HL-60/S4 (cell line): ENCODE data around the gene CTNS.
"Not testable (repeated sequence)": the region's sequence is repeated elsewhere in the genome, so short reads cannot be mapped to it uniquely, and the experiment has no call there.

ENCODE experiments used
- in situ Hi-C: fragments of 300-500 bp; cut with MboI; formaldehyde crosslinking; loops from 2 replicates; pipeline ENCODE4 v1.14.3; 2022; ENCODE audit warnings: low sequenced_read_pairs

Gene CTNS

GRCh38 chr17:3681565-3681964, 45.0 kb downstream of the CTNS start:
- in situ Hi-C loops: no loop called here

GRCh38 chr17:3682033-3682432, 45.5 kb downstream of the CTNS start:
- in situ Hi-C loops: no loop called here

- in situ Hi-C loops: no loop called here
Measured at GRCh38 chr17:3683054-3683511, 46.5 kb downstream of the CTNS start.

DNA sequence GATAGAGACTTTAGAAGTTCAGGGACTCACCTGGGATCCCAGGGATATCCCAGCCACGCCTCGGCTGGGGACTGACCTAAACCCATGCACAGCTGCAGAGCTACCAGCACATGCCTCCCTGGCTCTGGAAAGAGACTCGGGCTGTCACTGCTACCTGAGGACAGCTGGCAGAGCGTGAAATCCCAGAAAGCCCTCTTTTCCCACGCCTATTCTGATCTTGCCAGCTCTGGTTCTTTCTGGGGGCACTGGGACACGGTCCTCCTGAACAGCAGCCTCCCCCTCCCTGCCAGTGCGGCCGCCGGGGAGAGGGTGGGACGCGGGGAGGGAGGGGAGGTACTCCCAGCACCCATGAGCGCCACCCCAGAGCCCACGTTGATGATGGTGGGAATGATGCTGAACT, 48.6 kb downstream of the CTNS start:
- in situ Hi-C loops: no loop called here

DNA sequence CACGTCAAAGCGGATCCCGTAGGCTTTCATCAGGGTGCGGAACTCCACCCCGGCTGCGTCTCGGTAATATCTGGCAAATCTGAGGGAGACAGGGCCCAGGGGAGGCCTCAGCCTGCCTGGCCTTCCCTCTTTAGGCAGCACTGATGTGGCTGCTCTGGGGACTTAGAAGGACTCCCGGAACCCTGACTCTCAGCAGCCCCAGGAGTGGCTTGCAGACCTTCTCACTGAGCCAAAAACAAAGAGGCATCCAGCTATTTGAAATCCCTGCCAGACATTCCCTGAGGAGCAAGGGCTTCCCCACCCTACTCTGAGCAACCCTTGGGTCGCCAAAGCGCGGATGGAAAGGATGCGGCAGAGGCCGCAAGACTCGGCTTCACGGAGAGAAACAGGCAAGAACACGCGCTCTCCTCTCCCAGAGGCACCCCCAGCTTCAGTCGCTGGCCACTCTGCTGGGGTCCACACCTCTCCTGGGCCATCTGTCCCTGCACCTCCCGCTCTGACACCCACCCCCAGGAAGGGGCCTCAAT, 51.5 kb downstream of the CTNS start:
- in situ Hi-C loops: no loop called here

GRCh38 chr17:3688852-3689261, 52.3 kb downstream of the CTNS start:
- in situ Hi-C loops: no loop called here

DNA sequence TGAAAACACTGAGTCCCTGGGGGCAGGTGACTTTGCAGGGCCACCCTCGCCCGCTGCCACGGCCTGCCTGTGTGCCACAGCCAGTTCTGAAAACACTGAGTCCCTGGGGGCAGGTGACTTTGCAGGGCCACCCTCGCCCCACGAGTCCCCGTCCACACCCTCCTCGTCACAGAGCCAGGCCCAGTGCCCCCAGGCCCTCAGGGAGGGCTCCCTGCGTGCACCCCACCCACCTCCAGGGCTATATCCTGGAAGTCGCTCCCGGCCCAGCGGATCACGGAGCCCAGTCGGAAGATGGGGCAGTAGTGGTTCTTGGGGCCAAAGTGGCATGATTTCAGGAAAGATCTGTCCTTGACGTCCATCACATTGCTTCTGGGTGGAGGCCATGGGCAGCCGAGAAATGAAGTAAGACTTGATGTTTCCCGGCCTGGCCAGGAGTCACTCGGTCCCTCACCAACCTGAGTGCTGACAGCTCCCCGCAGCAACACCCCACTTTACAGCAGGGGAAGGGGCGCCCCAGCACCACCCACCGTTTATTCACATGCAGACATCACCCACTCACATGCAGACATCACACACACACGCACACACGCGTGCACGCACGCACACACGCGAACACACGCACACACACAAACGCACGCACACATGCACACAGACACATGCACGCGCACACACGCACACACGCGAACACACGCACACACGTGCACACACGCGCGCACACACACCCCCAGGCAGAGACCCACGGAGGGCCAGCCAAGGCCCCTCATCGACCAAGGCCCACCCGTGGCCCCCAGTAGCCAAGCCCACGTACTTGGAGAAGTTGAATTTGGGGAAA, 52.9 kb downstream of the CTNS start:
- in situ Hi-C loops: no loop called here

GRCh38 chr17:3690094-3690715, 53.6 kb downstream of the CTNS start:
- in situ Hi-C loops: no loop called here

DNA sequence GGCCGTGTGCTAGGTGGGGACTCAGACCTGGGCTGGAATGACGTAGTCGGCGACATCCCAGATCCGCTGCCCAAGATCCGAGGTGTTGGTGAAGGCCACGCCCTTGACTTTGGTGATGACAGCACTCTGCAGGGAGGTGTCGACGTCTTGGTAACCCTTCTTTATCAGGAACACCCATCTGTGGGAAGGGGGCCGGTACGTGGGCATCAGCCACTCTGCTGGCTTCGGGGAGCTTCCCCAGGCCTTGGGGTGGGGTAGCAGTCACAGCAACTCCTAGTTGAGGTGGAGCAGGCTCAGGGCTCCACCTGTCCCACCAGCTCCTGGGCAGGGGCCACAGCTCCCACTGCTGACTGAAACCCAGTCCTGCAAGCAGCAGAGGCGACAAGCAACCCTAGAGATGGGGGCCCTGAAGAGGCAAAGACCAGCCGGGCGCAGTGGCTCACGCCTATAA, 55.1 kb downstream of the CTNS start:
- in situ Hi-C loops: no loop called here

- in situ Hi-C loops: no loop called here
Measured at GRCh38 chr17:3692346-3692745, 55.8 kb downstream of the CTNS start.

- in situ Hi-C loops: no loop called here
Measured at GRCh38 chr17:3693141-3693540, 56.6 kb downstream of the CTNS start.

DNA sequence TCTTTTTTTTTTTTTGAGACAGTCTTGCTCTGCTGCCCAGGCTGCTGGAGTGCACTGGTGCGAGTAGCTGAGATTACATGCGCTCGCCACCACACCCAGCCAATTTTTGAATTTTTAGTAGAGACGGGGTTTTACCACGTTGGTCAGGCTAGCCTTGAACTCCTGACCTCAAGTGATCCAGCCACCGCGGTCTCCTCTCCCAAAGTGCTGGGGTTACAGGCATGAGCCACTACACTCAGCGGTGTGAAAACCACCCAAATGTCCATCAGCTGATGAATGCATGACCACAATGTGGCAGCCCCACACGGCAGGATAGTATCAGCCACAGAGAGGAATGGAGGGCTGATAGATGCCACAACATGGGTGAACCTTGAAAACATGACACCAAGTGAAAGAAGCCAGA, 57.3 kb downstream of the CTNS start:
- in situ Hi-C loops: no loop called here

DNA sequence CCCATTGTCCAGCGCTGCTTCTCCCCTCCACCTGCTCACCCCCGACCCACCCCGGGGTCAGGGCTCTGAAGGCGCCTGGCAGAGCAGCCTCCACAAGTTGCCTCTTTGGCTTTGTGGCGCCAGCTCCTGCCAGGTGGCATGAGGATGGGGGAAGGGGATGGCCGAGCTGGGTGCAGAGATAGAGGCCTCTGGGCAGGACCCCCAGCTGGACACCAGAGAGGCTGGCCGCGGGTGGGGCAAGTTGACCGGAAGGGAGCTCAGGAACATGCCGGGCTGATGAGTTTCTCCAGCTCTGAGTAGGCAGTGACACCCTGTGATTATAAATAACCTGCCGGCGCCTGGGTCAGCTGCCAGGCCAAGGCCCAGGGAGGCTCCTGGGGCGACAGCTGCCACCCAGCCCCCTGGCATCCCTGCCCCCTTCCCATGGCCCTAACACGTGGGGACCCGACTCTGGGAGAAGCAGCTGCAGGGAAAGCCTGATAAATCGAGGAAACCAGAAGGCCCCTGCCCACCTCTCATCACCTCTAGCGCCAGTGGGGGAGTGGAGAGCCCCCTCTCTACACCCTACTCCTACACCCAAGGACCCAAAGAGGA, 58.7 kb downstream of the CTNS start:
- in situ Hi-C loops: no loop called here

- in situ Hi-C loops: no loop called here
Measured at GRCh38 chr17:3695723-3696411, 59.3 kb downstream of the CTNS start, which contains the start of gene P2RX5. P2RX5 (minus strand) TSS chr17:3696155; CDS start chr17:3696005, 150 bp downstream.

DNA sequence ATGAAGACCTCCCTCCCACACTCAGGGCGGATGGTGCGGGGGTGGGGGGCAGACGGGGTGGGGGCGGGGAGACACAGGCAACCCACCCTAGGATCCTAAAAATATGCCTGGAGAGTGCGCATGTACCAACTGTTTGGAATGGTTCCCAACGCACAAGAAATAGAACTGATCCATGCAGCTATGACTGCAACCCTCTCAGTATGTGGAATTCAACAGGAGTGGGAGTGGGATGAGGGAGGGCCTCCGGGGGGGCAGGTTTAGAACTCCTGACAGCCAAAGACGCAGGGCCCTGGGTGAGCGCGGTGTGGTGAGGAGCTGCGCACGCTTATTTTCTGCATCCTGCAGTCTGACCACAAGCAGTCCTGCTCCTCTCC, 60.5 kb downstream of the CTNS start:
- in situ Hi-C loops: no loop called here

GRCh38 chr17:3698139-3698538, 61.6 kb downstream of the CTNS start:
- in situ Hi-C loops: no loop called here

- in situ Hi-C loops: no loop called here
Measured at GRCh38 chr17:3699951-3700350, 63.4 kb downstream of the CTNS start.

- in situ Hi-C loops: not testable (repeated sequence)
Measured at GRCh38 chr17:3702041-3702539, 65.5 kb downstream of the CTNS start.

- in situ Hi-C loops: no loop called here
Measured at GRCh38 chr17:3704931-3705717, 68.6 kb downstream of the CTNS start.

- in situ Hi-C loops: not testable (repeated sequence)
Measured at GRCh38 chr17:3705718-3705984, 69.1 kb downstream of the CTNS start.
